CD4-positive, alpha-beta T cell (primary cell): ENCODE measurements around the gene NES. TPM values are rescaled to one million over a fixed set of nuclear protein-coding genes. Genes with fewer than 3 reads are reported as not detected.

ENCODE experiments used
- ATAC-seq: fragments of 200-7000 bp; cut with Tn5 transposase; one replicate; pipeline ENCODE4 v1.10.0; 2022; ENCODE audit warnings: mild to moderate bottlenecking; ENCODE audit not compliant: poor library complexity
- CTCF ChIA-PET: fragments of 350-600 bp; sonication (Branson Sonifier 250); formaldehyde crosslinking; loops from one replicate; lab custom pipeline; 2021; ENCODE audit warnings: antibody characterized with exemption, inconsistent platforms; lab: Charles Lee
- POLR2A ChIA-PET: fragments of 350-600 bp; sonication (Branson Sonifier 250); formaldehyde crosslinking; loops from one replicate; lab custom pipeline; 2021; ENCODE audit warnings: antibody characterized with exemption, inconsistent platforms; lab: Charles Lee
- DNase-seq, 14 experiments: peaks; one replicate each; pipeline ENCODE4 v3.0.0-alpha.2; 2013 to 2020; ENCODE audit warnings: mixed read lengths in 2 of 14
- H3K27ac ChIP-seq, 2 donors: one replicate each; pipeline versions ENCODE4 v1.5.1 to v1.7.0; 2013; ENCODE audit warnings: low read length in 2 of 2, low read depth in 1 of 2, mild to moderate bottlenecking in 1 of 2
- H3K27me3 ChIP-seq, 2 experiments: 1 replicate in 1 of 2; 2 replicates in 1 of 2; pipeline versions ENCODE4 v1.6.1 to v1.7.0; 2013; ENCODE audit warnings: low read length in 2 of 2, control low read depth in 1 of 2, mild to moderate bottlenecking in 1 of 2, moderate library complexity in 1 of 2; ENCODE audit not compliant: insufficient read depth in 2 of 2, control insufficient read depth in 1 of 2
- H3K36me3 ChIP-seq: one replicate; pipeline ENCODE4 v1.6.1; 2013; ENCODE audit warnings: low read length, control low read depth; ENCODE audit not compliant: insufficient read depth
- H3K4me1 ChIP-seq: one replicate; pipeline ENCODE4 v1.6.1; 2013; ENCODE audit warnings: low read length, control low read depth; ENCODE audit not compliant: insufficient read depth
- H3K4me3 ChIP-seq: one replicate; pipeline ENCODE4 v1.5.1; 2013; ENCODE audit warnings: mild to moderate bottlenecking, low read length, moderate library complexity
- H3K9me3 ChIP-seq, 2 experiments: 1 replicate in 1 of 2; 2 replicates in 1 of 2; pipeline versions ENCODE4 v1.6.1 to v1.7.0; 2013; ENCODE audit warnings: low read length in 2 of 2, mild to moderate bottlenecking in 2 of 2, control low read depth in 1 of 2, moderate library complexity in 1 of 2; ENCODE audit not compliant: control insufficient read depth in 1 of 2, insufficient read depth in 1 of 2
- H3K27ac Mint-ChIP-seq: one replicate; pipeline ENCODE4 v1.8.0; 2020; ENCODE audit warnings: mixed read lengths
- H3K27me3 Mint-ChIP-seq: one replicate; pipeline ENCODE4 v1.8.0; 2021; ENCODE audit warnings: mixed read lengths
- H3K36me3 Mint-ChIP-seq: one replicate; pipeline ENCODE4 v1.8.0; 2021; ENCODE audit warnings: low read depth, mixed read lengths
- H3K4me1 Mint-ChIP-seq: one replicate; pipeline ENCODE4 v1.8.0; 2021; ENCODE audit warnings: low read depth, mixed read lengths
- H3K4me3 Mint-ChIP-seq: one replicate; pipeline ENCODE4 v1.8.0; 2020; ENCODE audit warnings: mild to moderate bottlenecking, mixed read lengths
- H3K9me3 Mint-ChIP-seq: one replicate; pipeline ENCODE4 v1.8.0; 2020; ENCODE audit warnings: mixed read lengths
- CTCF ChIP-seq: fragments of 200-600 bp; IDR thresholded peaks from one replicate; pipeline ENCODE4 v1.8.0; 2022; ENCODE audit warnings: antibody characterized with exemption, mild to moderate bottlenecking
- intact Hi-C, 2 experiments: fragments of 100-400 bp; cut with DNase I in 1 of 2; cut with micrococcal nuclease in 1 of 2; formaldehyde crosslinking; loops; one replicate each; pipeline versions ENCODE4 v1.15.1 to v1.9.0; 2023 to 2025; cut with DNase I, micrococcal nuclease
- total RNA-seq, 174 experiments: library from RNA in 2 of 174; stranded (reverse) in 2 of 174; gene quantifications; one replicate each; pipeline ENCODE4 v1.2.3 and lab custom pipeline; 2021 to 2026

NES gene
- total RNA-seq, 2 experiments from 2014 or later: not detected

GRCh38 chr1:156711011-156711817 lies 34.0 kb upstream of the NES start:
- intact Hi-C loops: no loop called here

GRCh38 chr1:156709757-156710489 lies 32.7 kb upstream of the NES start:
- ChIA-PET POLR2A (no interaction called here), CTCF (interaction anchor here (1.3 to 2.8 kb wide), 2 partner anchors 16 to 20 kb away, joined by 5 to 7 read pairs; no protein-coding TSS in a partner anchor)
- no peak for TF ChIP-seq CTCF
- Mint-ChIP-seq H3K4me1 (peaks cover 22% of the 10 kb centered on the region), H3K36me3 (peaks cover 1% of the 10 kb centered on the region), H3K27ac (no peak overlapping the region), H3K4me3 (no peak overlapping the region), H3K27me3 (peaks cover 5% of the 10 kb centered on the region), H3K9me3 (no peaks in the 10 kb centered on the region)
- Histone ChIP-seq H3K27ac (no peak overlapping the region), H3K36me3 (no peaks in the 10 kb centered on the region), H3K9me3 (no peaks in the 10 kb centered on the region), H3K4me1 (peaks cover 27% of the 10 kb centered on the region), H3K4me3 (no peak overlapping the region), H3K27me3 (peaks cover 0 to 3% of the 10 kb centered on the region in 2 experiments)
- DNase-seq: no peak
- intact Hi-C loops: no loop called here
- no peak for ATAC-seq

More at GRCh38 chr1:156711011-156711817, 34.0 kb upstream of the NES start:
- Histone ChIP-seq H3K4me1 (peaks cover 14% of the 10 kb centered on the region), H3K27ac (no peak overlapping the region), H3K27me3 (no peaks in the 10 kb centered on the region), H3K36me3 (peaks cover 3% of the 10 kb centered on the region), H3K9me3 (no peaks in the 10 kb centered on the region), H3K4me3 (no peak overlapping the region)
- ChIA-PET CTCF (interaction anchor here (2.8 to 3.0 kb wide), 2 partner anchors 15 to 21 kb away, joined by 7 to 11 read pairs; no protein-coding TSS in a partner anchor), POLR2A (no interaction called here)
- Mint-ChIP-seq H3K27me3 (no peaks in the 10 kb centered on the region), H3K36me3 (peaks cover 14% of the 10 kb centered on the region), H3K4me1 (peaks cover 11% of the 10 kb centered on the region), H3K27ac (no peak overlapping the region), H3K4me3 (no peak overlapping the region), H3K9me3 (no peaks in the 10 kb centered on the region)
- ATAC-seq (no peak), DNase-seq (peak in 1 of 14 experiments; percentile 6)
- TF ChIP-seq CTCF: no peak

GRCh38 chr1:156709031-156709430 lies 31.8 kb upstream of the NES start:
- Mint-ChIP-seq H3K36me3 (no peaks in the 10 kb centered on the region), H3K9me3 (no peaks in the 10 kb centered on the region), H3K4me1 (peaks cover 29% of the 10 kb centered on the region), H3K27me3 (peaks cover 13% of the 10 kb centered on the region), H3K4me3 (no peak overlapping the region), H3K27ac (no peak overlapping the region)
- peaks cover 9 to 12% of the 10 kb centered on the region in 2 experiments for H3K27me3 ChIP-seq
- no peaks in the 10 kb centered on the region for H3K9me3 ChIP-seq
- ATAC-seq: no peak
- peaks cover 35% of the 10 kb centered on the region for H3K4me1 ChIP-seq
- H3K36me3 ChIP-seq: no peaks in the 10 kb centered on the region
- CTCF ChIA-PET: no interaction called here
- intact Hi-C loops: no loop called here
- TF ChIP-seq CTCF: no peak
- POLR2A ChIA-PET: interaction anchor here (0.8 kb wide), 1 partner anchor 31 kb away, joined by 3 read pairs; no protein-coding TSS in a partner anchor
- DNase-seq: no peak
- no peak overlapping the region for H3K4me3 ChIP-seq
- no peak overlapping the region for H3K27ac ChIP-seq
